Mucosa of descending colon (tissue), 3 donors: Measurements from ENCODE around the gene FCHSD2. TPM values are rescaled to one million over a fixed set of nuclear protein-coding genes. Genes with fewer than 3 reads are reported as not detected.

Experiments used
- ATAC-seq: fragments of 200-7000 bp; cut with Tn5 transposase; one replicate; pipeline ENCODE4 v1.9.1; 2020; ENCODE audit warnings: mild to moderate bottlenecking, moderate library complexity
- DNase-seq, 3 donors: peaks; one replicate each; pipeline ENCODE4 v3.0.0-alpha.2; 2020
- H3K36me3 ChIP-seq: fragments of 200-600 bp; one replicate; pipeline ENCODE4 v1.8.0; 2021; ENCODE audit warnings: low read depth, mild to moderate bottlenecking
- H3K4me1 ChIP-seq: fragments of 200-600 bp; one replicate; pipeline ENCODE4 v1.8.0; 2021; ENCODE audit warnings: low read depth, mild to moderate bottlenecking
- H3K4me3 ChIP-seq: fragments of 200-600 bp; one replicate; pipeline ENCODE4 v1.8.0; 2021; ENCODE audit warnings: mild to moderate bottlenecking
- H3K9me3 ChIP-seq: fragments of 200-600 bp; one replicate; pipeline ENCODE4 v1.8.0; 2021; ENCODE audit warnings: mild to moderate bottlenecking
- CTCF ChIP-seq: fragments of 200-600 bp; IDR thresholded peaks from one replicate; pipeline ENCODE4 v1.8.0; 2022; ENCODE audit warnings: antibody characterized with exemption, mild to moderate bottlenecking
- intact Hi-C, 2 donors: fragments of 100-400 bp; cut with DNase I in 1 of 2; cut with micrococcal nuclease in 1 of 2; formaldehyde crosslinking; loops; one replicate each; pipeline versions ENCODE4 v1.11.0 to v1.11.1; 2022; cut with DNase I, micrococcal nuclease
- total RNA-seq, 3 donors: library from RNA; stranded (reverse); fragmentation: NEBNext Ultra II Directional in 2 of 3; extraction: Animal tissue kit (Norgen Biotek cat#: 25700) in 2 of 3; gene quantifications; one replicate each; pipeline versions ENCODE4 v1.2.1 to v1.2.4, GENCODE V29; 2021 to 2023
- donor health status: DM: no; HTN: no; CAD: no; lungs with moderate emphysema.
- donor health status: DM: no; HTN: no; CAD: no.
- donor health status: DM: no; HTN: yes; CAD: no.

FCHSD2 gene
- total RNA-seq, 3 donors from 2014 or later = 15.7 to 41.6 (median 21.6) TPM

- intact Hi-C loops = no loop called here
- TF ChIP-seq CTCF = no peak
- H3K4me1 ChIP-seq = peaks cover 20% of the 10 kb centered on the region
- H3K36me3 ChIP-seq = no peaks in the 10 kb centered on the region
- H3K9me3 ChIP-seq = no peaks in the 10 kb centered on the region
- DNase-seq (no peak), ATAC-seq (no peak)
- H3K4me3 ChIP-seq = no peak overlapping the region
Observed at GRCh38 chr11:72820439-72821139, 321.5 kb downstream of the FCHSD2 start.

- Histone ChIP-seq H3K4me1 (peaks cover 27% of the 10 kb centered on the region), H3K9me3 (no peaks in the 10 kb centered on the region), H3K36me3 (no peaks in the 10 kb centered on the region), H3K4me3 (no peak overlapping the region)
- ATAC-seq = no peak
- intact Hi-C loops = no loop called here
- DNase-seq = no peak
- TF ChIP-seq CTCF = no peak
Observed at GRCh38 chr11:72818971-72819370, 323.1 kb downstream of the FCHSD2 start.

GRCh38 chr11:72817966-72818365, 324.2 kb downstream of the FCHSD2 start:
- Histone ChIP-seq H3K9me3 (no peaks in the 10 kb centered on the region), H3K36me3 (no peaks in the 10 kb centered on the region), H3K4me3 (no peak overlapping the region), H3K4me1 (peaks cover 33% of the 10 kb centered on the region)
- no peak for TF ChIP-seq CTCF
- no peak for ATAC-seq
- DNase-seq = no peak
- intact Hi-C loops = no loop called here

- intact Hi-C loops = no loop called here
- peaks cover 34% of the 10 kb centered on the region for H3K4me1 ChIP-seq
- no peak overlapping the region for H3K4me3 ChIP-seq
- no peak for TF ChIP-seq CTCF
- no peak for DNase-seq
- H3K36me3 ChIP-seq = no peaks in the 10 kb centered on the region
- H3K9me3 ChIP-seq = no peaks in the 10 kb centered on the region
- ATAC-seq = no peak
Observed at GRCh38 chr11:72816404-72816990, 325.6 kb downstream of the FCHSD2 start.

- intact Hi-C loops = no loop called here
- peak overlapping the region; percentile 81 for H3K4me3 ChIP-seq
- no peak for TF ChIP-seq CTCF
- peaks cover 27% of the 10 kb centered on the region for H3K4me1 ChIP-seq
- H3K36me3 ChIP-seq = no peaks in the 10 kb centered on the region
- peak; percentile 22 for ATAC-seq
- no peaks in the 10 kb centered on the region for H3K9me3 ChIP-seq
- no peak for DNase-seq
Observed at GRCh38 chr11:72815110-72815618, 327.0 kb downstream of the FCHSD2 start.
